ENCODE measurements around the gene NMNAT1. TPM values are rescaled to one million over a fixed set of nuclear protein-coding genes. Genes with fewer than 3 reads are reported as not detected.

The NMNAT1 gene
- total RNA-seq, 1 experiment from 2014 or later, result 2.8 TPM

- no peak overlapping the region for H3K27ac ChIP-seq (ENCODE audit: insufficient read length, low read depth, low read length)
- Mint-ChIP-seq H3K9me3 (peaks cover 0 to under 1% of the 10 kb centered on the region in 2 experiments; a peak in 1 of 5 replicates), H3K27me3 (ENCODE audit: low read depth) (peaks cover under 1% of the 10 kb centered on the region; the same call in 1 of the 2 replicates), H3K4me1 (no peaks in the 10 kb centered on the region), H3K27ac (no peak overlapping the region; a peak in 1 of 7 replicates), H3K36me3 (ENCODE audit: insufficient read depth in 1 of 3, low read depth in 3 of 3) (no peaks in the 10 kb centered on the region; a peak in 1 of 7 replicates), H3K4me3 (no peak overlapping the region)
- WGBS (ENCODE audit: extremely low coverage, insufficient read length, low lambda C conversion rate), result no CpG with 5 or more reads among the region's 7 CpGs
- no peak overlapping the region for H3K4me2 ChIP-seq (ENCODE audit: insufficient read depth, insufficient read length, low read length)
- H3K18ac ChIP-seq (ENCODE audit: insufficient read length, low read depth, low read length), result no peak overlapping the region
- no peak overlapping the region for H2BK120ac ChIP-seq (ENCODE audit: low read depth, low read length, poor library complexity, severe bottlenecking)
- H3T11ph ChIP-seq (ENCODE audit: low read length), result no peak overlapping the region
- H3K4me1 ChIP-seq (ENCODE audit: insufficient read depth, low read length), result no peaks in the 10 kb centered on the region
- H3K79me2 ChIP-seq (ENCODE audit: insufficient read depth, low read length), result no peaks in the 10 kb centered on the region
- H4K91ac ChIP-seq (ENCODE audit: insufficient read length, low read depth, low read length), result no peak overlapping the region
- H3K79me1 ChIP-seq (ENCODE audit: insufficient read depth, low read depth, low read length, poor library complexity, severe bottlenecking), result no peaks in the 10 kb centered on the region
- H2AK5ac ChIP-seq (ENCODE audit: insufficient read length, low read length), result no peak overlapping the region
- H2BK15ac ChIP-seq (ENCODE audit: low read depth, low read length), result no peak overlapping the region
- no peak for DNase-seq
- H3K14ac ChIP-seq (ENCODE audit: insufficient read depth, low read length), result no peak overlapping the region
- no peak overlapping the region for H4K8ac ChIP-seq (replicated peaks; ENCODE audit: insufficient read length, low read depth, low read length)
- no peak overlapping the region for H3K9ac ChIP-seq (ENCODE audit: extremely low read depth, insufficient read length, low read length)
- no peaks in the 10 kb centered on the region for H3K27me3 ChIP-seq (ENCODE audit: insufficient read depth, low read length)
- no peaks in the 10 kb centered on the region for H4K20me1 ChIP-seq (ENCODE audit: control insufficient read depth, insufficient read depth, insufficient read length)
- no peak overlapping the region for H2BK20ac ChIP-seq (ENCODE audit: low read depth, low read length, poor library complexity, severe bottlenecking)
- TF ChIP-seq, protein P1, sequence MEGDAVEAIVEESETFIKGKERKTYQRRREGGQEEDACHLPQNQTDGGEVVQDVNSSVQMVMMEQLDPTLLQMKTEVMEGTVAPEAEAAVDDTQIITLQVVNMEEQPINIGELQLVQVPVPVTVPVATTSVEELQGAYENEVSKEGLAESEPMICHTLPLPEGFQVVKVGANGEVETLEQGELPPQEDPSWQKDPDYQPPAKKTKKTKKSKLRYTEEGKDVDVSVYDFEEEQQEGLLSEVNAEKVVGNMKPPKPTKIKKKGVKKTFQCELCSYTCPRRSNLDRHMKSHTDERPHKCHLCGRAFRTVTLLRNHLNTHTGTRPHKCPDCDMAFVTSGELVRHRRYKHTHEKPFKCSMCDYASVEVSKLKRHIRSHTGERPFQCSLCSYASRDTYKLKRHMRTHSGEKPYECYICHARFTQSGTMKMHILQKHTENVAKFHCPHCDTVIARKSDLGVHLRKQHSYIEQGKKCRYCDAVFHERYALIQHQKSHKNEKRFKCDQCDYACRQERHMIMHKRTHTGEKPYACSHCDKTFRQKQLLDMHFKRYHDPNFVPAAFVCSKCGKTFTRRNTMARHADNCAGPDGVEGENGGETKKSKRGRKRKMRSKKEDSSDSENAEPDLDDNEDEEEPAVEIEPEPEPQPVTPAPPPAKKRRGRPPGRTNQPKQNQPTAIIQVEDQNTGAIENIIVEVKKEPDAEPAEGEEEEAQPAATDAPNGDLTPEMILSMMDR (conservative IDR thresholded peaks at IDR 0.05), result no peak
- no peak overlapping the region for H2BK5ac ChIP-seq (ENCODE audit: insufficient read length, low read length)
- H4K5ac ChIP-seq (ENCODE audit: insufficient read length, low read depth, low read length), result no peak overlapping the region
- no peak overlapping the region for H3K23ac ChIP-seq (ENCODE audit: insufficient read length, low read depth, low read length)
- H3K4ac ChIP-seq (ENCODE audit: low read depth, low read length), result no peak overlapping the region
- H2AFZ ChIP-seq (ENCODE audit: low read length), result no peak overlapping the region
- no peak overlapping the region for H3K56ac ChIP-seq (ENCODE audit: insufficient read length, low read depth, low read length)
- peaks cover 3% of the 10 kb centered on the region for H3K23me2 ChIP-seq (ENCODE audit: insufficient read length, low read depth, low read length, poor library complexity, severe bottlenecking)
- H2BK12ac ChIP-seq (ENCODE audit: insufficient read length, low read depth, low read length), result no peak overlapping the region
- no peaks in the 10 kb centered on the region for H3K9me3 ChIP-seq (ENCODE audit: control insufficient read depth, low read depth, low read length)
Measured at GRCh38 chr1:10022656-10023055, 79.4 kb downstream of the NMNAT1 start.
